ENCODE data around the gene MYOM1. TPM values are rescaled to one million over a fixed set of nuclear protein-coding genes. Genes with fewer than 3 reads are reported as not detected.

The MYOM1 gene
- total RNA-seq, 3 donors from 2014 or later: 3.1 to 6.9 (median 5.9) TPM

DNA sequence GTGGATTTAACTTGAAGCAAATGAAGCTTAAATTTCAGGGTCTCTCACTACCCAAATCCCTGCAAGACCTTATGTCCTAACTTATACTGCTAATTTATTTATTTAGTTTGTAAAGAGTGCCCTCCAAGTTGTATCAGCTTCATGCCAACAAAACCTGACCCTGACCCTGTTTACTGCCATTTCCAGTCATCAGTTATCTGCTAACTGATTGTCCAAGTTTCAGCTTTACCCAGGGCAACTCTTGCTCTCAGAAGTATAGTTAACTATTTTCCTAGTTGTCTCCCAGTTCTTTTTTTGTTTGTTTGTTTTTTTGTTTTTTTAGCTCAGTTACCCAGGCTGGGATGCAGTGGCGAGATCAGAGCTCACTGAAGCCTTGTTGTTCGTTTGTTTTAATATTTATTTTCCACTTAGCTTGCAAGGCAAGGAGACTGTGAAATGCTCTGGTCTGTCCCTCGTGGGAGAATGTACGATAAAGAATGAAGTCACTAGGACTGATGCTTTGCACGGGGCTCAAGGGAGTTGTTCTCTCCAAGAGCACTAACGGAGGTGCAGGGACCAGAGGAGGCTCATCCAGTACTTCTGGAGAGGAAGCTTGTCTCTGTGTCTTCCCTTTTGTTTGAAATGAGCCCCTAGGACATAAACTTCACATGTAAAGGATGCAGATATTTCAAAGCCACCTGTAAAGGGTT lies 35.3 kb downstream of the MYOM1 start:
- TF ChIP-seq CTCF (IDR thresholded peaks at IDR 0.05) (no peak), POLR2AphosphoS5 (IDR thresholded peaks at IDR 0.05) (no peak), POLR2A (IDR thresholded peaks at IDR 0.05) (no peak)
- peaks cover 5% of the 10 kb centered on the region for H3K36me3 ChIP-seq
- no peaks in the 10 kb centered on the region for H3K27me3 ChIP-seq
- H3K4me1 ChIP-seq: no peaks in the 10 kb centered on the region
- H3K4me3 ChIP-seq: no peak overlapping the region
- H3K27ac ChIP-seq: no peak overlapping the region
- intact Hi-C loops (cut with DNase I; ENCODE audit: low total_unique reads): no loop called here
- no peaks in the 10 kb centered on the region for H3K9me3 ChIP-seq
- no peak for DNase-seq (ENCODE audit: low spot score in 2 of 2)

- no peak for DNase-seq (ENCODE audit: low spot score in 2 of 2)
- no peaks in the 10 kb centered on the region for H3K9me3 ChIP-seq
- no peak overlapping the region for H3K27ac ChIP-seq
- H3K36me3 ChIP-seq: peaks cover 5% of the 10 kb centered on the region
- intact Hi-C loops (cut with DNase I; ENCODE audit: low total_unique reads): no loop called here
- H3K27me3 ChIP-seq: no peaks in the 10 kb centered on the region
- no peaks in the 10 kb centered on the region for H3K4me1 ChIP-seq
- no peak for TF ChIP-seq POLR2A (IDR thresholded peaks at IDR 0.05)
- TF ChIP-seq POLR2AphosphoS5 (IDR thresholded peaks at IDR 0.05): no peak
- no peak for TF ChIP-seq CTCF (IDR thresholded peaks at IDR 0.05)
- no peak overlapping the region for H3K4me3 ChIP-seq
These were observed 36.6 kb downstream of the MYOM1 start for GRCh38 chr18:3183103-3183717.

- no peaks in the 10 kb centered on the region for H3K4me1 ChIP-seq
- DNase-seq (ENCODE audit: low spot score in 2 of 2): no peak
- H3K9me3 ChIP-seq: no peaks in the 10 kb centered on the region
- TF ChIP-seq CTCF (IDR thresholded peaks at IDR 0.05) (no peak), POLR2AphosphoS5 (IDR thresholded peaks at IDR 0.05) (no peak), POLR2A (IDR thresholded peaks at IDR 0.05) (no peak)
- H3K36me3 ChIP-seq: peaks cover 4% of the 10 kb centered on the region
- no peak overlapping the region for H3K4me3 ChIP-seq
- intact Hi-C loops (cut with DNase I; ENCODE audit: low total_unique reads): no loop called here
- H3K27ac ChIP-seq: no peak overlapping the region
- H3K27me3 ChIP-seq: no peaks in the 10 kb centered on the region
These were observed 39.4 kb downstream of the MYOM1 start for GRCh38 chr18:3180325-3180724.

GRCh38 chr18:3179430-3180089 lies 40.2 kb downstream of the MYOM1 start:
- Histone ChIP-seq H3K4me3 (no peak overlapping the region), H3K9me3 (no peaks in the 10 kb centered on the region), H3K27me3 (no peaks in the 10 kb centered on the region), H3K4me1 (no peaks in the 10 kb centered on the region), H3K36me3 (no peaks in the 10 kb centered on the region), H3K27ac (no peak overlapping the region)
- intact Hi-C loops (cut with DNase I; ENCODE audit: low total_unique reads): no loop called here
- TF ChIP-seq POLR2AphosphoS5 (IDR thresholded peaks at IDR 0.05): no peak
- TF ChIP-seq POLR2A (IDR thresholded peaks at IDR 0.05): no peak
- TF ChIP-seq CTCF (IDR thresholded peaks at IDR 0.05): no peak
- DNase-seq (ENCODE audit: low spot score in 2 of 2): no peak
